ENCODE measurements around the gene ZNF112.

DNA sequence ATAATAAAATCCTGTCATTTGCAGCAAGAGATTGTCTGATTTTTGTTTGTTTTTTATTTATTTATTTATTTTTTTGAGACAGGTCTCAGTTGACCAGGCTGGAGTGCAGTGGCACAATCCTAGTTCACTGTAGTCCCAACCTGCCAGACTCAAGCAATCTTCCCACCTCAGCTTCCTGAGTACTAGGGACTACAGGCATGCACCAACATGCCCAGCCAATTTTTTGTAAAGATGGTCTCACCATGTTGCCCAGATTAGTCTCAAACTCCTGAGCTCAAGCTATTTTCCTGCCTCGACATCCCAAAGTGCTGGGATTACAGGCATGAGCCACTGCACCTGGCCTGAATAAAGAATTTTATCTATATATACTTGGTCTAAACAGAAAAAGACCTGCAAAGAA is 79.1 kb downstream of the ZNF112 start:
- no peak for TF ChIP-seq POLR2A (IDR thresholded peaks at IDR 0.05)
- TF ChIP-seq, protein P1, sequence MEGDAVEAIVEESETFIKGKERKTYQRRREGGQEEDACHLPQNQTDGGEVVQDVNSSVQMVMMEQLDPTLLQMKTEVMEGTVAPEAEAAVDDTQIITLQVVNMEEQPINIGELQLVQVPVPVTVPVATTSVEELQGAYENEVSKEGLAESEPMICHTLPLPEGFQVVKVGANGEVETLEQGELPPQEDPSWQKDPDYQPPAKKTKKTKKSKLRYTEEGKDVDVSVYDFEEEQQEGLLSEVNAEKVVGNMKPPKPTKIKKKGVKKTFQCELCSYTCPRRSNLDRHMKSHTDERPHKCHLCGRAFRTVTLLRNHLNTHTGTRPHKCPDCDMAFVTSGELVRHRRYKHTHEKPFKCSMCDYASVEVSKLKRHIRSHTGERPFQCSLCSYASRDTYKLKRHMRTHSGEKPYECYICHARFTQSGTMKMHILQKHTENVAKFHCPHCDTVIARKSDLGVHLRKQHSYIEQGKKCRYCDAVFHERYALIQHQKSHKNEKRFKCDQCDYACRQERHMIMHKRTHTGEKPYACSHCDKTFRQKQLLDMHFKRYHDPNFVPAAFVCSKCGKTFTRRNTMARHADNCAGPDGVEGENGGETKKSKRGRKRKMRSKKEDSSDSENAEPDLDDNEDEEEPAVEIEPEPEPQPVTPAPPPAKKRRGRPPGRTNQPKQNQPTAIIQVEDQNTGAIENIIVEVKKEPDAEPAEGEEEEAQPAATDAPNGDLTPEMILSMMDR (IDR thresholded peaks at IDR 0.05 in 8 of 11, conservative IDR thresholded peaks at IDR 0.05 in 3 of 11), result no peak
